DMS153 treated with DMSO at 0.1 percent for 48 hours (cell line): ENCODE data around the gene PPFIA4.
"Not testable (repeated sequence)": the region's sequence is repeated elsewhere in the genome, so short reads cannot be mapped to it uniquely, and the experiment has no call there.

ENCODE experiments used
- DNase-seq: peaks from one replicate; lab custom pipeline; 2025; ENCODE audit not compliant: unreplicated experiment; lab: John Stamatoyannopoulos, UW

PPFIA4 gene

DNA sequence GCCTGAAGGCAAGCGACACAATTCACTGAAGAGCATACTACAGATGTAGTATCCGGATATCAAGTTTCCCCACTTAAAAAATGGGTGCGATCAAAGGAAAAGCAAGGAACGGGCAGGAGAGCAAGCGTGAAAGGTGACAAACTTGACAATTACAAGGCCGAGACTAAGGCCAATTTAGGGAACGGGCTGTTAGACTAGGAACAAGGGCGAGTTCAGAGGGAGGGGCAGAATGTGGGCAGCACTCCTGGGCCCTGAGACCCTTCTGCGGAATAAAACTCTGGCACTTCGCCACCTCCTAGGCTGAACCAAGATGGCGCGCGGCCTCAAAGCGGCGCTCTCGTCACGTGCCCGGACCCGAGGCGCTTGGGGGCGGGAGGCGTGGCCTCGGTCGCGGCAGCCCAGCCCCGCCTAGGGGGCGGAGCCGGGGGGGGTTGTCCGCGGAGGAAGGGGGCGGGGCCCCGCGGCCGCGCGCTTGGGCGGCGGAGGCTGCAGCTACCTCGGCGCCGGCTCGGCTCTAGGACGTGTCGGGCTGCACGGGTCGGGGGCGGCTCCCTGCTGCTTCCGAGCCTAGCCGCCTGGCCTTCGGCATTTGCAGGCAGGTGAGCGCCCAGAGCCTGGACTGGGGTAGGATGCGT, at the start of gene PPFIA4:
Gene PPFIA4, plus strand, starts transcription at position 461 of the 635 bp plus-strand sequence. CDS start 12,518 bp downstream, outside the sequence.
- peak; percentile 98 for DNase-seq

GRCh38 chr1:202976633-202977032, 49.7 kb upstream of the PPFIA4 start:
- no peak for DNase-seq

DNA sequence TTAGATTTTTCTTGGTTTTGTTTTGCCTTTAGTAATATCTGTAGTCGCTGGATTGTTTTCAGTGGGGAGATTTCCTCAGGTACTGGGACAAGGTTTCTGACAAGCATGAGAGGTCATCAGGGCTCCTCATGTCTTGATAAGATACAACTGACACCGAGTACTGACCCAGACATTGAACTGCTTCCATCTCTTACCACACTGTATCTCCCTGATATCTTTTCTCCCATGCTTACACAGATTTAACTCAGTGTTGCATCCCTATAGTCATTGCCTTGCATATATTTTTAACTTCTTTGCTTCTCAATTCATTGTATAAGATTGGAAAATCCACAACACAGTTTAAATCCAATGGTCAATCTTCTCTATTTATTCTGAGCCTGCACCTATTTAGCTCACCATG, 46.8 kb upstream of the PPFIA4 start:
- DNase-seq = no peak

DNA sequence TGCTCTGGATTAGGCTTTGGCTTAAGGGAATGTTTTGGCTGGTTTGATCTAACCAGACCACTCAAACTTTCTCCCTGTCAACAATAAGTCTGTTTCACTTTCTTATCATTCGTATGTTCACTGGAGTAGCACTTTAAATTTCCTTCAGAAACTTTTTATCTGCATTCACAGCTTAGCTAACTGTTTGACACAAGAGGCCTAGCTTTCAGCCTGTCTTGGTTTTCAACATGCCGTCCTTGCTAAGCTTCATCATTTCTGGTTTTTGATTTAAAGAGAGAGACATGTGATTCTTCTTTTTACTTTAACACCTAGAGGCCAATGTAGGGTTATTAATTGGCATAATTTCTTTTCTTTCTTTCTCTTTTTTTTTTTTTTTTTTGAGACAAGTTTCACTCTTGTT, 44.4 kb upstream of the PPFIA4 start:
- DNase-seq = no peak

DNA sequence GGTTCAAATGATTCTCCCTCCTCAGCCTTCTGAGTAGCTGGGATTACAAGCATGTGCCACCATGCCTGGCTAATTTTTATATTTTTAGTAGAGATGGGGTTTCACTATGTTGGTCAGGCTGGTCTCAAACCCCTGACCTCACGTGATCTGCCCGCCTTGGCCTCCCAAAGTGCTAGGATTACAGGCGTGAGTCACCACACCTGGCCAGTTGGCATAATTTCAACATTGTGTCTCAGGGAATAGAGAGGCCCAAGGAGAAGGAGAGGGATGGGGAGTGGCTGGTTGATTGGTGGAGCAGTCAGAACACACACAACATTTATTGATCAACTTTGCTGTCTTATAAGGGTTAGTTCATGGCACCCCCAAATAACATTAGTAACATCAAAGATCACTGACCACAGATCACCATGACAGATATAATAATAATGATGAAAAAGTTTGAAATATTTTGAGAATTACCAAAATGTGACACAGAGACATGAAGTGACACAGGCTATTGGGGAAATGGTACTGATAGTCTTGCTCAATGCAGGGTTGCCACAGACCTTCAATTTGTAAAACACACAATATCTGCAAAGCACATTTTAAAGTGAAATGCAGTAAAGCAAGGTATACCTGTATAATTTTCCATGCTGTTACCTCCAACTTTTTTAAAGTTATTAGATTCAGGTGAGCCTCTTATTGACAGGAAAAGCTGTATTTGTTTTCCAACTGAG, 43.4 kb upstream of the PPFIA4 start:
- DNase-seq = no peak

DNA sequence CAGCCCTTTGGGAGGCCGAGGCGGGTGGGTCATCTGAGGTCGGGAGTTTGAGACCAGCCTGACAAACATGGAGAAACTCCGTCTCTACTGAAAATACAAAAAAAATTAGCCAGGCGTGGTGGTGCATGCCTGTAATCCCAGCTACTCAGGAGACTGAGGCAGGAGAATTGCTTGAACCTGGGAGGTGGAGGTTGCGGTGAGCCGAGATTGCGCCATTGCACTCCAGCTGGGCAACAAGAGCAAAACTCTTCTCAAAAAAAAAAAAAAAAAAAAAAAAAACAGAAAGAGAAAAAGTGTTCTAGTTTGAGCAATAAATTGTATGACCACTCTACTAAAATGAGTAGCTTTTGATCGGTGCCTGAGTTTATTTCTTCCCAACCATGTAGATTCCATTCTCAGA, 40.2 kb upstream of the PPFIA4 start:
- not testable (repeated sequence) for DNase-seq

GRCh38 chr1:202987255-202987654, 39.0 kb upstream of the PPFIA4 start:
- DNase-seq = no peak

GRCh38 chr1:202987922-202988583, 38.2 kb upstream of the PPFIA4 start:
- DNase-seq = no peak

GRCh38 chr1:202989879-202990278, 36.4 kb upstream of the PPFIA4 start:
- DNase-seq = no peak

GRCh38 chr1:202991112-202991511, 35.2 kb upstream of the PPFIA4 start:
- DNase-seq = no peak

DNA sequence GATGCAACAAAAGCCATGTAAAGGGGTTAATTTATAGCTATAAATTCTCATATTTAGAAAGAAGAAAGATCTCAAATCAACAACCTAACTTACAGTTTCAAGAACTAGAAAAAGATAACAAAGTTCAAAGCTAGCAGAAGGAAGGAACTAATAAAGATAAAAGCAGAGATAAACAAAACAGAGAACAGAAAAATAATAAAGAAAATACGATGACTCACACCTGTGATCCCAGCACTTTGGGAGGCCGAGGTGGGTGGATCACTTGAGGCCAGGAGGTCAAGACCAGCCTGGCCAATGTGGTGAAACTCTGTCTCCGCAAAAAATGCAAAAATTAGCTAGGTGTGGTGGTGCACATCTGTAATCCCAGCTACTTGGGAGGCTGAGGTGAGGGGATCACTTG, 31.5 kb upstream of the PPFIA4 start:
- no peak for DNase-seq

- peak; percentile 73 for DNase-seq
Observed at GRCh38 chr1:202998836-202999750, 27.2 kb upstream of the PPFIA4 start.

GRCh38 chr1:203000217-203000944, 25.9 kb upstream of the PPFIA4 start:
- DNase-seq = no peak

- no peak for DNase-seq
Observed at GRCh38 chr1:203001986-203002385, 24.3 kb upstream of the PPFIA4 start.

- no peak for DNase-seq
Observed at GRCh38 chr1:203002951-203003350, 23.3 kb upstream of the PPFIA4 start.

- not testable (repeated sequence) for DNase-seq
Observed at GRCh38 chr1:203005395-203006142, 20.7 kb upstream of the PPFIA4 start.

DNA sequence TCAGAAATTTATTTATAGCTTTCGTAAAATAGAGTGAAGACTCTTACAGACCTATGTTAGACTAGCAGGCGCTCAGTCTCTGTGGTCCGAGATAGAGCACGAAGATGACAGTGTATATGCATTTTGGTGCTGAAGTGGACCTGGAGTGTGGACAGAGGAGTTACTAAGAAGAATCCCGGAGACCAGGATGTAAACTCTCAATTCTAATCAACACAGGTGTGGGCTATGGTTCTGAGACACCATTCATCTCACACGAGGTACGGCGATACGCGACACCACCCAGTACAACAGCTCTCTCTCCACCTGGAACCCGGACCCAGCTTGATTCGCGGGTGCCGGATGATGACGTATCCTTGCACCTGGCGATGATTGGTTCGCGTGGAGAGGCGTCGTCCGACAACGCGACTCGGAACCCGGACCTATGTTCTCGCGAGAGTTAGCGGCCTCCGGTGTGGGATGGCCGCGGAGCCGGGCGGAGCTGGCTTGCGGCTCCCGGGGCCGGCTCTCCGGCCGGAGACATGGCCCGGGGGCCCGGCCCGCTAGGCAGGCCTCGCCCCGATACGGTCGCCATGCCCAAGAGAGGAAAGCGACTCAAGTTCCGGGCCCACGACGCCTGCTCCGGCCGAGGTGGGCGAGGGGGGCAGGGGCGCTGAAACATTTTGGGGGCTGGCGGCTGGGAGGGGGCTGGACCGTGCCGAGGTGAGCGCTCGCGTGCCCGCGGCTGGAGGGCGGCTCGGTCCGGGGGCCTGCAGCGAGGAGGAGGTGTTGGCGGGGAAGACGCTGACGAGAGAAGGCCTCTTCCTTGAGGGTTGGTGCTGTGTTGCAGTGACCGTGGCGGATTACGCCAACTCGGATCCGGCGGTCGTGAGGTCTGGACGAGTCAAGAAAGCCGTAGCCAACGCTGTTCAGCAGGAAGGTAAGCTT, 19.1 kb upstream of the PPFIA4 start, which contains the start of gene TMEM183A:
Gene TMEM183A, plus strand, starts transcription at position 427 of the 924 bp plus-strand sequence. Its CDS starts 92 bp downstream, at position 519.
- peak; percentile 98 for DNase-seq

GRCh38 chr1:203009185-203009584, 17.1 kb upstream of the PPFIA4 start:
- DNase-seq = no peak
